Purkinje cell (primary cell): ENCODE data around the gene PIH1D2. TPM values are rescaled to one million over a fixed set of nuclear protein-coding genes. Genes with fewer than 3 reads are reported as not detected.

Experiments
- polyA plus RNA-seq: library from polyadenylated mRNA; unstranded; fragments of >200 nt; fragmentation: Nextera tagmentation; gene quantifications from 2 replicates; pipeline ENCODE4 v1.2.1, GENCODE V29; 2014

The PIH1D2 gene, protein sequence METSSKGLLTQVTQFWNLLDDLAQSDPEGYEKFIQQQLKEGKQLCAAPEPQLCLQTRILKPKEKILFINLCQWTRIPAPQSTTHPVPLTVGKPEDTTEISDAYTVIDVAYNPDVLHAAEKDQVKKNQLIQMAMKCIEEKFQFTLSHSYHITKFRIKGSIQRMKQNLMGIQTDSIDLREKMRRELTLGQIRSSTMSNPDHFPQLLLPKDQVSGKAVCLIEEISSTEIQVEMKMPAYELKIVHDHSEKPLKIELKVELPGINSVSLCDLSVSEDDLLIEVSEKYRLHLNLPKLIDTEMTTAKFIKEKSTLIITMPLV
- 7.2 and 8.9 TPM in 2 replicates for polyA plus RNA-seq

DNA sequence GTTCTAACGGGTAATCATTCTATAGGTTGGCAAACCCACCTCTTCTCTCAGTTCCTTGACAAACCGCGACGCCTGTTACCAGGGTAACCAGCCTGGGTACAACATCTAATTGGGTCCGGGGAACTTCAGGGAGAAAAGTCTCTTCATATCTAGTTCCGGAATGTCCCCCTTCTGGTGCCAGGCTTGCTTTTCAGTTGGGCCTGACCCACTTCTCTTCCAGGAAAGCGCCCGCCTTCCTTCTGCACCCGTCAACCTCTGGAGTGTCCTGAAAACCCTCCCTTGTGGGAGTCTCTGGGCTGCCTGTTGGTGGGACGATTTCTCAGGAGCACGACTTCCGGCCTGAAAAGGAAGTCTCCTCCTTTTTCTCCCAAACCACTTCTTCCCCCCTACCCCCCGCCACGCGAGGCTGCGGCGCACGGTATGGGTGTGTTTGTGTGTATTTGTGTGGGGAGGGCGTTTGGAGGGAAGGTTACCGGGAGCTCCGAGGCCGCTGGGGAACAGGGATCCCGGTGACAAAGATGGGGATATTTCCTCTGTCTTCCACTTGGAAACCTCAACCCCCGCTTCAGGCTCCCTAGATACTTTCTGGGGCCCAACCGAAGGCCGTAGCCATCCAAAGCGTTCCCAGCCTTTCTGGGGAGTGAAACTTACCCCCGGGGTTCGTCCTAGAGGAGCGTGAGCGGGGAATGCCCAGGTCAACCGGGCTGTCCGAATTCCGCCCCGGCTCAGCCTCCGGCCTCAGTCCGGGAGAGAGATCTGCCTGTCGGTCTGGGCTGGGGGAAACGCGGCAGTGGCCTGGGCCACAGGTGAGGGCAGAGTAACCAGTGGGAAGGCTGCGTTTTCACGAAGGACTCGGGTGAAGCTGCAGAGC is at the start of gene PIH1D2, which contains the start of gene NKAPD1:
PIH1D2 (minus strand) TSS at position 77 of the 871 bp plus-strand sequence. CDS start 843 bp downstream, outside the sequence.
NKAPD1 (plus strand) TSS at position 359 of the 871 bp plus-strand sequence. CDS start 1,276 bp downstream, outside the sequence.

GRCh38 chr11:112086422-112087191 is 12.8 kb upstream of the PIH1D2 start, which contains the start of the genes SDHD and TIMM8B:
SDHD (plus strand) TSS chr11:112086873; CDS start chr11:112086908, 35 bp downstream.
TIMM8B (minus strand) TSS chr11:112086756; CDS start chr11:112086723, 33 bp downstream.

DNA sequence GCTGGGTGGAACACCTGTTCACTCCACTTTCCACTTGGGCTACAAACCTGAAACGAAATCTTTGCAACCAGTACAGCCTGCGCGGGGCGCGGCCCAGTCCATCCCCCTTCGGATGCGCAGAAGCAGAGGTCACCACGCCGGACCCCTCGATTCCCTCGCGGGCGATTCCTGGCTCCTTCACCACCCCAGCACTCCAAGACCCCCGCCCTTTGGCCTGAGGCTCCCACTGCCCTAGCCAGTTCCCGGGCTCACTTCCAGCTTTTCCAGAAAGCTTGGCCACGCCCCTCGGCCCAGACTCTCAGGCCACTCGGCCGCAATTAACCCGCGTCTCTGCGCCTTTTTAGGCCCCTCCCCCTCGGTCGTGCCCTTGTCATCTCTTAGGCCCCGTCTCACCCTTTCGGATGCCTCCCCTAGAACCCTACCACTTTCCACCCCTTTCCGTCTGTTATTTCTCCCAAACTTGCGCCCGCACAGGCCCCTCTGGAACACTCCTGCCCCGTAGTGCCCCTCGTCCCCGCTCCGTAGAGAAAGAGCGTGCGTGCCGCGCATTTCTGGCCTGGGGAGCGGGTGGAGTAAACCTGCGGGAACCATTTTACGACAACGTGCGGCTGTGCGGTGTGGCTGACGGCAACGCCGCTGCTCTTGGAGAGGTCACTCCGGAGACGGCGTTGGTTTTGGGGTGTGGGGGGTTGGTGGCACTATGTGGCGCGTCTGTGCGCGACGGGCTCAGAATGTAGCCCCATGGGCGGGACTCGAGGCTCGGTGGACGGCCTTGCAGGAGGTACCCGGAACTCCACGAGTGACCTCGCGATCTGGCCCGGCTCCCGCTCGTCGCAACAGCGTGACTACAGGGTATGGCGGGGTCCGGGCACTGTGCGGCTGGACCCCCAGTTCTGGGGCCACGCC is 48.8 kb downstream of the PIH1D2 start, which contains the start of gene DLAT:
DLAT (plus strand) TSS at position 636 of the 906 bp plus-strand sequence; CDS start at position 701, 65 bp downstream.

Other genes starting within 250 kb of the PIH1D2 start
- gene ALG9, start 202.4 kb downstream of the PIH1D2 start, polyA plus RNA-seq = 26.4 and 30.2 TPM in 2 replicates
- 1.7 and 3.2 TPM in 2 replicates for gene FDXACB1, start 194.9 kb downstream of the PIH1D2 start, polyA plus RNA-seq
- gene CFAP68, start 194.5 kb downstream of the PIH1D2 start, polyA plus RNA-seq = 211 and 275 TPM in 2 replicates
- gene CRYAB, start 162.2 kb downstream of the PIH1D2 start, polyA plus RNA-seq = 517 and 524 TPM in 2 replicates
- gene HSPB2, start 161.3 kb downstream of the PIH1D2 start, polyA plus RNA-seq = 22.1 TPM in 2 replicates
- gene C11orf52, start 155.1 kb downstream of the PIH1D2 start, polyA plus RNA-seq = 1.7 TPM in 1 of 2 replicates, not detected in the other
- 9.7 and 15.5 TPM in 2 replicates for gene DIXDC1, start 136.7 kb downstream of the PIH1D2 start, polyA plus RNA-seq
- 42.0 and 43.3 TPM in 2 replicates for gene DLAT, start 48.6 kb downstream of the PIH1D2 start, polyA plus RNA-seq
- gene NKAPD1, start 282 bp upstream of the PIH1D2 start, polyA plus RNA-seq = 25.6 and 41.2 TPM in 2 replicates
- 348 and 471 TPM in 2 replicates for gene TIMM8B, start 12.7 kb upstream of the PIH1D2 start, polyA plus RNA-seq
- 344 and 445 TPM in 2 replicates for gene SDHD, start 12.9 kb upstream of the PIH1D2 start, polyA plus RNA-seq
- gene IL18, start 90.1 kb upstream of the PIH1D2 start, polyA plus RNA-seq = not detected in 2 replicates
- 0.77 and 2.5 TPM in 2 replicates for gene TEX12, start 93.4 kb upstream of the PIH1D2 start, polyA plus RNA-seq
- gene BCO2, start 101.5 kb upstream of the PIH1D2 start, polyA plus RNA-seq = 10.4 and 18.7 TPM in 2 replicates
- gene PTS, start 152.4 kb upstream of the PIH1D2 start, polyA plus RNA-seq = 330 and 347 TPM in 2 replicates
- not detected in 2 replicates for gene PLET1, start 186.8 kb upstream of the PIH1D2 start, polyA plus RNA-seq